ENCODE data around the gene NDUFA6. TPM values are rescaled to one million over a fixed set of nuclear protein-coding genes. Genes with fewer than 3 reads are reported as not detected.

NDUFA6 gene
- total and polyA plus RNA-seq, 2 of the 13 experiments (the other 11 are each of a cell fraction or from before 2014, with no cell fraction given), result 68.5 to 87.8 TPM

- TF ChIP-seq SP5 (CRISPR knock-in tag; IDR thresholded peaks at IDR 0.05; ENCODE audit: borderline replicate concordance, low read depth) (no peak; the same call in 1 of the 2 replicates), GPBP1L1 (CRISPR knock-in tag; IDR thresholded peaks at IDR 0.05) (no peak), TRIM22 (IDR thresholded peaks at IDR 0.05) (no peak), ELF3 (CRISPR knock-in tag; IDR thresholded peaks at IDR 0.05) (peak; percentile 24; the same call in 1 of the 2 replicates), ZNF460 (CRISPR knock-in tag; IDR thresholded peaks at IDR 0.05; ENCODE audit: borderline replicate concordance) (no peak; the same call in 1 of the 2 replicates), DNMT1 (CRISPR knock-in tag; IDR thresholded peaks at IDR 0.05) (no peak), IRF1 (CRISPR knock-in tag; IDR thresholded peaks at IDR 0.05; ENCODE audit: low read depth) (no peak), ZNF766 (CRISPR knock-in tag; IDR thresholded peaks at IDR 0.05; ENCODE audit: borderline replicate concordance) (peak; percentile 25; the same call in 1 of the 2 replicates), SMAD3 (CRISPR knock-in tag; IDR thresholded peaks at IDR 0.05) (no peak), ARHGAP35 (CRISPR knock-in tag; IDR thresholded peaks at IDR 0.05; ENCODE audit: borderline replicate concordance) (0 out of 2 replicates have a peak, but pooled peaks have one; percentile 31), CAMTA2 (CRISPR knock-in tag; IDR thresholded peaks at IDR 0.05; ENCODE audit: borderline replicate concordance) (peak; percentile 86; the same call in 1 of the 2 replicates), ZNF7 (CRISPR knock-in tag; IDR thresholded peaks at IDR 0.05) (no peak), NFAT5 (CRISPR knock-in tag; IDR thresholded peaks at IDR 0.05) (peak; percentile 69; the same call in 1 of the 2 replicates), MTERF4 (CRISPR knock-in tag; IDR thresholded peaks at IDR 0.05) (peak; percentile 68; the same call in 1 of the 2 replicates)
Observed at GRCh38 chr22:42090596-42091454, at the start of gene NDUFA6 (continued).

Measured in HepG2 (cell line).